HG03066 (cell line): Measurements from ENCODE around the gene RABL6.
"Not testable (repeated sequence)": the region's sequence is repeated elsewhere in the genome, so short reads cannot be mapped to it uniquely, and the experiment has no call there.

ENCODE experiments used
- ATAC-seq: cut with Tn5 transposase; IDR thresholded peaks from one replicate; pipeline ENCODE4 v1.9.1; 2021; ENCODE audit warnings: low read depth; ENCODE audit not compliant: unreplicated experiment

RABL6 gene, protein sequence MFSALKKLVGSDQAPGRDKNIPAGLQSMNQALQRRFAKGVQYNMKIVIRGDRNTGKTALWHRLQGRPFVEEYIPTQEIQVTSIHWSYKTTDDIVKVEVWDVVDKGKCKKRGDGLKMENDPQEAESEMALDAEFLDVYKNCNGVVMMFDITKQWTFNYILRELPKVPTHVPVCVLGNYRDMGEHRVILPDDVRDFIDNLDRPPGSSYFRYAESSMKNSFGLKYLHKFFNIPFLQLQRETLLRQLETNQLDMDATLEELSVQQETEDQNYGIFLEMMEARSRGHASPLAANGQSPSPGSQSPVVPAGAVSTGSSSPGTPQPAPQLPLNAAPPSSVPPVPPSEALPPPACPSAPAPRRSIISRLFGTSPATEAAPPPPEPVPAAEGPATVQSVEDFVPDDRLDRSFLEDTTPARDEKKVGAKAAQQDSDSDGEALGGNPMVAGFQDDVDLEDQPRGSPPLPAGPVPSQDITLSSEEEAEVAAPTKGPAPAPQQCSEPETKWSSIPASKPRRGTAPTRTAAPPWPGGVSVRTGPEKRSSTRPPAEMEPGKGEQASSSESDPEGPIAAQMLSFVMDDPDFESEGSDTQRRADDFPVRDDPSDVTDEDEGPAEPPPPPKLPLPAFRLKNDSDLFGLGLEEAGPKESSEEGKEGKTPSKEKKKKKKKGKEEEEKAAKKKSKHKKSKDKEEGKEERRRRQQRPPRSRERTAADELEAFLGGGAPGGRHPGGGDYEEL

DNA sequence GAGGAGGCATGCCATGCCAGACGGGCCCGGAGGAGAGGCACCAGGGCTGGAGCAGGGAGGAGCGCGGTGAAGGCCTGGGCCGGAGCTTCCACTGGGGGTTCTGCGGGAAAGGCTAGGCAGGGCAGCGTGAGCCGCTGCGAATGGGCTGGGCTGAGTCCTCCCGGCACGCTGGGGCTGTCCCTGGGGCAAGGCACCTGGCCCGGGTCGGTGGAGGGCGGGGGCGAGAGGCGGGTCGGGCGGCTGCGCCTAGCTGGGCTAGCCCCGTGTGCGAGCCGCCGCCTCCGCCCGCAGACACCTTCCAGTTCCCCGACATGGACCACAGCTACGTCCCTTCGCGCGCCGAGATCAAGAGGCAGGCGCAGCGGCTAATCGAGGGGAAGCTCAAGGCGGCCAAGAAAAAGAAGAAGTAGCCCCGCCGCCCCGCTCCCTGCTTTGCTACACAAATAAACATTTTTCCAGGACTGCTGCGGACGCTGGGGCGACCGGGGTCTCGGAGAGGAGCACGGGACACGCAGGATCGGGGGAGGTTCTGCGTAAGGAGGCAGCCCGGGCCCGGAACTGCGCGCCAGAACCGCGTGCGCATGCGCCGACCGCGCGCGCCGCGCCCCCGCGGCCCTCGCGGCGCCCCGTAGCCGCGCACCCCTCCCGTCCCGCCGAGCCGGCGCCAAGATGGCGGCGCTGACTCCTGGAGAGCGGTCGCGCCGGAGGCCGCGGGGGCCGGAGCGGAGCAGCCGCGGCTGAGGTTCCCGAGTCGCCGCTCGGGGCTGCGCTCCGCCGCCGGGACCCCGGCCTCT is at the start of gene RABL6:
TSS of gene RABL6 (plus strand) at position 668 of the 794 bp plus-strand sequence. CDS start 249 bp downstream, outside the sequence.
- peak; percentile 77 for ATAC-seq

DNA sequence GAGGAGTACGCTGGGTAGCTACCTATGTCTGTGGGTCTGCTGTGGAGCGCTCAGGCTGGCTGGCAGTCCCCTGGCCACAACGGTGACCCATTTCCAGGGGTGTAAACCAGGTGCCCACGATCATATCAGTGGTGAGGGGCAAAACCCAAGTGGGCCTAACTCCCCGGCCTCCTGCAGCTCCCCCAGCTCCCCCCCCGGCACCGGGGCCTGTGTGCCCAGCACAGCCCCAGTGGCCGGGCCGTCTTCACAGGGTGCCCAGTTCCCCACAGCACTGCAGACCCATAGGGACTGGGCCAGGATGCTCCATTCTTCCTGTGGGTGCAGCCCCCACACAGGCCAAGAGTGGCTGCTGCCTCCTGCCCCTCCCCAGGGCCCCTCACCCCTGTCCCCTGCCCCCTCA is 48.7 kb upstream of the RABL6 start:
- no peak for ATAC-seq

DNA sequence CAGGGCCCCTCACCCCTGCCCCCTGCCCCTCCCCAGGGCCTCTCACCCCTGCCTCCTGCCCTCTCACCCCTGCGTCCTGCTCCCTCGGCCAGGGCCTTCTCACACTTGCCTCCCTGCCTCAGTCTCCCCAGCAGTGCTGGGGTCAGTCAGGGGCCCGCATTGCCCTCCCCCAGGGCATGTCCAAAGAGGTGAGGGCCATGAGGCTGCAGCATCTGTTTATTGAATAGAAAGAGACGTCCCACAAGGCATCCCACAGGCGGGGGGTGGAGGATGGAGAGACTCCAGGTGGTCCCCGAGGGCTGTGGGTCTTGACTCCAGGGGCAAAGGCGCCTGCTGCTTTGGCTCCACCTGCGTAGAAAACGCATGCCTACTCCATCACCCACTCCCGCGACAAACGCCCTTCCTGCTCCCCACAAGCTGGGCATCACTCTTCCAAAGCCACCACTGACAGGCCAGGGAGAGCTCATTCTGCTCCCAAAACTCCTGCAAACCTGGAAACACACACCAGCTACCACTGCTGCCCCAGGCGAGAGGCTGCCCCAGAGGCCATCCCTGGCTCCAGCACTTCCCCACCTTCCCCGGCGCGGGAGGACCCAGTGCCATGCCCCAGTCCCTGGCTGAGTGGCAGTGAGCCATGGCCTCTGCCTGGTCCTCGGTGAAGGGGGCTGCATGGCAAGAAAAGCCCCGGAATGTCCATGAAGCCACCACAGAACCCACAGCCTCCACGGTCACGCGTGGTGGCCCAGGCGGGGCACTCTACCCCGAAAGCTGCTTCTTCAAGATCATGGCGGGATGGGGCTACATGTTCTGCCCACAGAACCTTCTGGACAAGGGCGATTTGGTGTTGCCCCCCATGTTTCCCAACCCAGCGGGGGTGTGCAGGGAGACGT is 48.1 kb upstream of the RABL6 start:
- ATAC-seq: no peak

DNA sequence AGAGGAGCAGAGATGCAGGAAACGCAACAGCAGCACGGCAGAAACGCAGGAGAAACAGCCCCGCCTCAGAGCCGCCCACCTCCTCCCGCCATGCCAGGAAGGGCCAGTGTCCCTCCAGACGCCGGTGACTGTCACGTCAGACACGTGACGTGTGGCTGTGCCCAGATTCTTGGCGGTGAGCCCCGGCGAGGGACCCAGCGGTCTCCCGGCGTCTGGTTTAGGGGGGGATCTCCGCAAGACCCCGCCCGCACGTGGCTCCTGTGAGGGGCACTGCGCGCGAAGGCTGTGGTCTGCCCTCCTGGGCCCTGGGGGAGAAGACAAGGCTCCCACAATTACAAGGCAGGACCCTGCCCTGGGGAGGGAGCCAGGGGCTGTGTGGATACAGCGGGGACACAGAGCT is 47.3 kb upstream of the RABL6 start:
- ATAC-seq: no peak

DNA sequence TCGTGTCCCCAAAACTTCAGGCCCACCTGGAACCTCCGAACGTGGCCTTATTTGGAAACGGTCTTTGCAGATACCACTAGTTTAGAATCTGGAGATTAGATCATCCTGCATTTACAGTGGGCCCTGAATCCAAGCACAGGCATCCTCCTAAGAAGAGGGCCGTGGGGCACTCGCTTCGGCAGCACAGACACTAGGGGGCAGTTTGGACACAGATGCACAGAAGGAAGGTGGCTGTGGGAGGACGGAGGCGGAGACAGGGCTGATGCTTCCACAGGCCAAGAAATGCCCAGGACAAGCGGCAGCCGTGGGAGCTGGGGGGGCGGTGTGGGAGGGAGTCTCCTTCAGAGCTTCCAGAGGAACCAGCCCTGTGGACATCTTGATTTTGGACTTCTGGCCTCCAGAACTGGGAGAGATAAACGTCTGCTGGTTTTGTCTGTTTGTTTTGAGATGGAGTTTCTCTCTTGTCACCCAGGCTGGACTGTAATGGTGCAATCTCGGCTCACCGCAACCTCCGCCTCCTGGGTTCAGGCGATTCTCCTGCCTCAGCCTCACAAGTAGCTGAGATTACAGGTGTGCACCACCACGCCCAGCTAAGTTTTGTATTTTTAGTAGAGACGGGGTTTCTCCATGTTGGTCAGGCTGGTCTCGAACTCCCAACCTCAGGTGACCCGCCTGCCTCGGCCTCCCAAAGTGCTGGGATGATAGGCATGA is 46.8 kb upstream of the RABL6 start:
- ATAC-seq: not testable (repeated sequence)

DNA sequence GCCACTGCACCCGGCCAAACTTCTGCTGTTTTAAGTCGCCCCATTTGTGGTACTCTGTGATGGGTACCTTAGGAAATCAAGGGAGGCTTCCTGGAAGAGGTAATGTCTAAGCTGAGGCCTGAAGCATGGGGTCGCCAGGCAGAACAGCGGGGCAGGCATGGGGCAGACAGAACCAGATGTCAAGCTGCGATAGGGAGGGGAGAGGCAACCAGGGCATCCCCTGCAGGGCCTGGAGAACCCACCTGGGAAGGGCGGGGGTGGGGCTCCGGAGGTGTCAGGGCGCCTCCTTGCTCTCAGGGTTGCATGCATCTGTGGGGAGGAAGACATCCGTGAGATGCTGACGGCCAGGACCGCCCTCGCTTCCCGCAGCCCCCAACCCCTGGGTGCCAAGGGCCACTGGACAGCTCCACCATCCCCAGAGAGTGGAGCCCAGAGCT is 46.2 kb upstream of the RABL6 start:
- no peak for ATAC-seq

DNA sequence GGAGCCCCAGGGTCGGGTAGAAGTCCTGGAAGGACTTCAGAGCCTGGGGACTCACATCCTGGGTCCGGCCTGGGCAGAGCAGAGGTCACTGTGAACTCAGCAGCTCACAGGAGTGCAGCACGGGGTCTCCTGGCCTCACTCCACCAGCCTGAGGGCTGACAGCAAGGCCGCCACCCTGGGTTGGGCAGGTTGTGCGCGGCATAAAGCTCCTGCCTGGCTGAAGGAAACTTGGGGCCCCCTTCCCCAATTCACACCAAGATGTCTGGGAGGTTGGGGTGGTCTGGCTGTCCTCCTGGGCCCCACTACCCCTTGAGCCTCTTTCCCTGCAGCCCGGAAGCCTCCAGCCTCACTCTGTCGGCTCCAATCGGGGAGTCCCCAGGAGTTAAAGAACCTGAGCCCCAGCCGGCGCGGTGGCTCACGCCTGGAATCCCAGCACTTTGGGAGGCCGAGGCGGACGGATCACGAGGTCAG is 45.5 kb upstream of the RABL6 start:
- ATAC-seq: no peak

DNA sequence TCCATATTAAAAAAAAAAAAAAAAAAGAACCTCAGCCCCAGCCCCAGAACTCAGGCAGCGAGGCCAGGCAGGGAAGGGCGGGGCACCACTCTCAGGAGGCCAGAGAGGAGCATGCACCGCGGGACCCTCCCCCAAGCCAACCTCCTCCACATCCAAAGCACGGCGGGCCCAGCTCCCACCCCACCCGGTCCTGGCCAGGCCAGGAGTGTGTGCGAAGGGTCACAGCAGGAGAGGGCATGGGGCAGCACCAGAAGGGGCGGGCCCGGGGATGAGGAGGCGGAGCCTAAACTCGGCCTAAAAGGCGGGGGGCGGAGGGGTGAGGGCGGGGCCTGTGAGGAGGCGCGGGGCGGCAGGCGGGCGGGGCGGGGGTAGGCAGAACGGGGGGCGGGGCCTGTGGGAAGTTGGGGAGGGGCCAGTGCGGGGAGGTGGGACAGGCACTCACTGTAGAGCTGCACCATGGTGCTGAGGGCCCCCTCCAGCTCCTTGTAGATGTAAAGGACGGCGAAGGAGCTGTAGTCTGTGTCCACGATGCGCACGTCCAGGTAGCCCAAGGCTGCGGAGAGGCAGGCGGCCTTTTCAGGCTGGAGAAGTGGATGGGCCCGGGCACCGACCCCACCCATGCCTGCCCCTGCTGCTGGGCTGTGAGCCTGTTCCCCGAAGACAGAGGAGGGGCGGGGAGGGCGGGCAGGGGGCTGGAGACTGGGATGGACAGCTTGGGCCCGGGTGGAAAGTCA is 44.7 kb upstream of the RABL6 start:
- no peak for ATAC-seq

DNA sequence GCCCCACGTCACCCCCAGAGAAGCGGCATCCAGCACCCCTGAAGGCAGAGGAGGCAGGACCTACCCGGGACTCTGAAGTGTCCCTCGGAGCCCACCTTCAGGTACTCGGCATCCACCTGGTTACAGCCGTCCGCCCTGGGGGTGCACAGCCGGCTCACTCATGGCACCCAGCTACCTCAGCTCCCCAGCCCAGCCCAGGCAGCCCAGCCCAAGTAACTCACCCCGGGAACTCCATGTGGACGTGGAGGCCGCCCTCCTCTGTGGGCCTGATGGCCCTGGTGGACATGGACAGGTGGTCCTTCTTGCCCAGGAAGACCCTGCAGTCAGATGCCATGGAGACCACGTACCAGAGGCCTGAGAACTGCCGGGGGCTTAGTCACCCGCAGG is 44.1 kb upstream of the RABL6 start:
- ATAC-seq: no peak

DNA sequence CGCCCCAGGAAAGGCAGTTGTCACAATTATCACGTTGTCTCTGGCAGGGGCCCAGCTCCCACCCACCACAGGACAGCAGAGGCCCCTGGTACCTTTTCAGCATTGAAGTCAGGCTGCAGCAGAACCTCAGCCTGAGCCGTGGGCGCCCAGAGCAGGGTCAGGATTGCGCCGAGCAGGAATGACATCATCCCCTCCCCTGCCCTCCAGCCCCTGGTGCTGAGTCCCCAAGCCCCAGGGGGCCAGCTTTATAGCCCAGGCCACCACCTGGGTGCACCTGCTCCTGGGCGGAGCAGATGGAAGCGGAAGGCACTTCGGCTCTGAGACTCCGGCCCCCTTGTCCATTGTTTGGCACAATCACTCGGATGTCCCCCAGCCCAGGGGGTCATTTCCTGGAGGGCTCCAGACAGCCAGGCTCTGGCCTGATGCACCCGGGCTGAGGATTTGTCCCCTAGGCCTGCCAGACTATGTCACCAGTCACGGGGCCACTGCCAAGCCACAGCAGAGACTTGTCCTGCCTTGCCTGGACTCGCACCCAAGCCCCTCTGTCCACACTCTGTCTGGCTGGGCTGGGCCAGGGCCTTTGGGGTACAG is 43.4 kb upstream of the RABL6 start, which contains the start of gene LCN15:
TSS of gene LCN15 (minus strand) at position 218 of the 591 bp plus-strand sequence. CDS start at position 188, 30 bp downstream.
- no peak for ATAC-seq

DNA sequence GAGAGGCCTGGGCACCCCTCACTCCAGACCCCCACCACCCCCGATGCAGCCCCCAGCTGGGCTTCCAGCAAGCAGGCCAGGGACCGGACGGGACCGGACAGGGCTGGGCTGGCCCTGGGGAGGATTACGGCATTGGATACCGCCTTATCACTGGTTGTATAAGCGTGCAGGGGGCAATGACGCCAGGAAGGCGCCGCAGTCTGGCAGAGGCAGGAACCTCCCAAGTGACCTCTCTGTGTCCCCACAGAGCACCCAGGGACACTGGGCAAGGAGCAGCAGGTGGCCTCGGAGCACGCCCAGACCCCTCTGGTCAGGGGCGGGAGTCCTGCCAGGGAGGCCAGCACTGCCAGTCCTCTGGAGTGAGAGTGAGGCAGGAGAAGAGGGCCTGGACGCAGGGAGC is 42.7 kb upstream of the RABL6 start:
- no peak for ATAC-seq

DNA sequence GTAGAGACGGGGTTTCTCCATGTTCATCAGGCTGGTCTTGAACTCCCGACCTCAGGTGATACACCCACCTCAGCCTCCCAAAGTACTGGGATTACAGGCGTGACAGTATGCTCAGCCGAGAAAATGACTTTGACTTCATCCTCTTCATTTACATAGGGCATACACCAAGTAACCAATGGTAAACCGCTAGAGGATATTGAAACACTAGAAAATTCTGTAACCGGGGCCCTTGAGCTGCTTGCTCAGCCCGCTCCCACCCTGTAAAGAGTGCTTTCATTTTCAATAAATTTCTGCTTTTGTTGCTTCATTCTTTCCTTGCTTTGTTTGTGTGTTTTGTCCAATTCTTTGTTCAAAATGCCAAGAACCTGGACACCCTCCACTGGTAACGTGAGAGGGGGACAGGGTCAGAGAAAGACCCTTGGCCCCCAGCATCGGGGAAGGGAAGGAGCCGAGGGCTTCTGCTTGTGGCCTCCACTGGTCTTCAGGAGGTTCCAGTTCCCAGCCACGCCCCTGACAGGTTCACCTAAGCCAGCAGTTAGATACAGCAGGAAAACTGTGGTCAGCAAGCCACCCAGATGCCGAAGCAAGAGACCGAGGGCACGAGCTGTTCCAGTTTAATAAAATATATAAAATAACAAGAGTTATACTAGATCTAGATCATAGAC is 41.9 kb upstream of the RABL6 start:
- not testable (repeated sequence) for ATAC-seq

DNA sequence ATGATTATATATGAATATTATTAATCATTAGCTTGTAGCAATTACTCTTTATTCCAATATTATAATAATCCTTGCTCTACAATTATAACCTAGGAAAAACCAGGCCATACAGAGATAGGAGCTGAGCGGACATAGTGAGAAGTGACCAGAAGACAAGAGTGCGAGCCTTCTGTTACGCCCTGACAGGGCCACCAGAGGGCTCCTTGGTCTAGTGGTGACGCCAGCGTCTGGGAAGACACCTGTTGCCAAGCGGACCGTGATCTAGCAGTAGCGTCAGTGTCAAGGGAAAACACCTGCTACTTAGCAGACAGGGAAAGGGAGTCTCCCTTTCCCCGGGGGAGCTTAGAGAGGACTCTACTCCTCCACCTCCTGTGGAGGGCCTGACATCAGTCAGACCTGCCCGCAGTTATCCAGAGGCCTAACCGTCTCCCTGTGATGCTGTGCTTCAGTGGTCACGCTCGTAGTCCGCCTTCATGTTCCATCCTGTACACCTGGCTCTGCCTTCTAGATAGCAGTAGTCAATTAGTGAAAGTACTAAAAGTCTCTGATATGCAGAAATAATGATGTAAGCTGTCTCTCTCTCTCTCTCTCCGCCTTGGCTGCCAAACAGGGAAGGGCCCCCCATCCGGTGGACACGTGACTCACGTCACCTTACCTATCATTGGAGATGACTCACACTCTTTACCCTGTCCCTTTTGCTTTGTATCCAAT is 41.2 kb upstream of the RABL6 start:
- not testable (repeated sequence) for ATAC-seq

DNA sequence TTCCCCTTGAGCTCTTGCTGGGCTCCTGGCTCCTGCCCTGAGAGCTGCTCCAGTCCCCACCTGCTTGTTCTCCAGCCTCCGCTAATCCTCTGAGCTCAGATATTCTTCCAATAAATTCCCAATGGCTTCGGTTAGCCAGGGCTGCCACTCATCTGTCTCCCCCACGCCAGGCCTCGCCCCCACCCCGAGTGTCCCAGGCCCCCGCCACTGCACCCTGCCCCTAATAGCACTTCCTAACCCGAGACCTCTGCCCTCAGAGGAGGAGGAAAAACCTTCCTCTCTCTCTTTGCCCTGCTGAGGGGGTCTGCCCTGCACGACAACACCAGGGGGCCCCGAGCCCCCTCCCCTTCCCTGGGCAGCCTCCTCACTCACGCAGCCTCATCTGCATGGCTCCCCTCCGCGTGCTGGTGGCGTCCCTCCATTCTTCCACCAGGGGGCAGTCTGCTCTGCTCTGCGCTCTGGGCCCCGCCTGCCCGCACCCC is 38.0 kb upstream of the RABL6 start:
- ATAC-seq: no peak

DNA sequence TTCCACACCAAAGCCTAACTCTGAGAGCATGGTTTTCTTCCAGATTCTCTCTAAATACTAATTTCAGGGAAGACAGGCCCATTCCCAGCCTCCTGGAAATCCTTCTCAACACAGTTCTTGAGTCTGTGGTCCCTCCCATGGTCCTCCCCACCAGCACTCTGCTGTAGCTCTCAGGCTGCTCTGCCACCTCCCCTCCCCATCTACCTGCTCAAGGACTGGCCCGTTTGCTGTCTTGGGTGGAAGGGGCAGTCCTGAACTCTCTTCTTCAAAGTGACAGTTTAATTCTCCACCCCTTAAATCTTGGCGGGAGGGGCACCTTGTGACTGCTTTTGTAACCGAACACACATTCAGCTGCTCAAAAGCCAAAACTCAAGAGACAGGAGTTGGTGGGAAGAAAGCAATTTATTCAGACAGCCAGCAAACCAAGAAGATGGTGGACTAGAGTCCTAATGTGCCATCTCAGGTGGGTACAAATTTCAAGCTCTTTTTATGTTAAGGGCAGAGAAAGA is 35.8 kb upstream of the RABL6 start:
- no peak for ATAC-seq

DNA sequence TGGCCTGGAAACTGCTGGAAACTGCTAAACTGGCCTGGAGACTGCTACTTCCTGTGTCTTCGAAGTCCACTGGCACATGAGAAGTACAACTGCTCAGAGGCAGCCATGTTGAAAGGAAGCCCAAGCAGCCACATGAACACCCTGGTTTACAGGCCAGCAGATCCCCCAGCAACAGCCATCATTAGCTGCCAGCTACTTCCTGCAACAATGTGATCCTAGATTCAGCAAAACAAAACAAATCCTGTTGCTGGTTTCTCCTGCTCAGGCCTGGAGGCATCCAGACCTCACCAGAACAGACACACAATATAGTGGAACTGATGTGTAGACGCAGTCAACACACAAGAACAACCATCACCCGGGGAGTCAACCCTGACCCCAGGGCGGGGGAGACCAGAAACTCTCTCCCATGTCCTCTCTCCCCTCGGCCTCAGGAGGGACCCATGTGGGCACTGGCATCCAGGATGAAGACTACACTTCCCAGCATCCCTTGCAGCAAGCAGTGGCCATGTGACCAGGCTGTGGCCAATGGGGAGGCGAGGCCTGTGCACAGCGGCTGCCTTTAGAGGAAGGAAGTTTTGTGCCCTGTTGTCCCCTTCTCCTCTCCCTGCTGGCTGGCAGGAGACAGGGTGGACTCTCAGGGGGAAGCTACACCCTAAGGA is 34.2 kb upstream of the RABL6 start:
- ATAC-seq: no peak
